Smooth muscle cell (in vitro differentiated cells): Measurements from ENCODE around the gene MAN1B1. TPM values are rescaled to one million over a fixed set of nuclear protein-coding genes. Genes with fewer than 3 reads are reported as not detected.

Source experiments
- DNase-seq: peaks from one replicate; lab custom pipeline; 2025; ENCODE audit not compliant: unreplicated experiment; lab: John Stamatoyannopoulos, UW
- H2AFZ ChIP-seq: fragments of 200-600 bp; sonication (generic); 2 replicates; pipeline ENCODE4 v1.6.0; 2016; ENCODE audit warnings: antibody characterized with exemption, low read depth, mild to moderate bottlenecking
- H3F3A ChIP-seq: fragments of 200-600 bp; sonication (generic); 2 replicates; pipeline ENCODE4 v1.6.0; 2017; ENCODE audit warnings: antibody characterized with exemption, low read depth
- H3K27ac ChIP-seq: fragments of 200-600 bp; sonication (generic); 2 replicates; pipeline ENCODE4 v1.5.1; 2016; ENCODE audit warnings: low read depth, mild to moderate bottlenecking
- H3K27me3 ChIP-seq: fragments of 200-600 bp; sonication (generic); 2 replicates; pipeline ENCODE4 v1.6.1; 2016; ENCODE audit warnings: low read depth, mild to moderate bottlenecking
- H3K36me3 ChIP-seq: fragments of 200-600 bp; sonication (generic); 2 replicates; pipeline ENCODE4 v1.5.1; 2016; ENCODE audit warnings: low read depth
- H3K4me1 ChIP-seq: fragments of 200-600 bp; sonication (generic); 2 replicates; pipeline ENCODE4 v1.5.1; 2016; ENCODE audit warnings: low read depth
- H3K4me2 ChIP-seq: fragments of 200-600 bp; sonication (generic); 2 replicates; pipeline ENCODE4 v1.6.0; 2016; ENCODE audit warnings: mild to moderate bottlenecking
- H3K4me3 ChIP-seq: fragments of 200-600 bp; sonication (generic); 2 replicates; pipeline ENCODE4 v1.5.1; 2016; ENCODE audit warnings: mild to moderate bottlenecking
- H3K79me2 ChIP-seq: fragments of 200-600 bp; sonication (generic); 2 replicates; pipeline ENCODE4 v1.6.0; 2016; ENCODE audit warnings: low read depth, mild to moderate bottlenecking
- H3K9ac ChIP-seq: fragments of 200-600 bp; sonication (generic); 2 replicates; pipeline ENCODE4 v1.6.0; 2016; ENCODE audit warnings: low read depth
- H3K9me3 ChIP-seq: fragments of 200-600 bp; sonication (generic); replicated peaks from 2 replicates; pipeline ENCODE4 v1.5.1; 2016; ENCODE audit warnings: low read depth
- H4K20me1 ChIP-seq: fragments of 200-600 bp; sonication (generic); 2 replicates; pipeline ENCODE4 v1.6.0; 2016; ENCODE audit warnings: low read depth
- WGBS: methylation state at CpG from one replicate; pipeline ENCODE4 v1.1.7; 2016; ENCODE audit warnings: low lambda C conversion rate; 5-methylcytosine and 5-hydroxymethylcytosine counted together
- polyA plus RNA-seq: library from polyadenylated mRNA; unstranded; fragments of >200 nt; fragmentation: Nextera tagmentation; extraction: Ambion mirVana; gene quantifications from 2 replicates; pipeline ENCODE4 v1.2.1, GENCODE V29; 2016
- total RNA-seq: library from RNA; depleted of rRNA; stranded (reverse); fragments of >200 nt; gene quantifications from 2 replicates; pipeline ENCODE4 v1.2.3, GENCODE V29; 2014
- TF ChIP-seq, protein P1 (sequence below): fragments of 200-600 bp; sonication (generic); IDR thresholded peaks from 2 replicates; pipeline ENCODE4 v1.5.1; 2017; ENCODE audit warnings: borderline replicate concordance, mild to moderate bottlenecking, antibody characterized with exemption; ENCODE audit not compliant: insufficient read depth, poor library complexity, severe bottlenecking

The MAN1B1 gene
- total and polyA plus RNA-seq, 2 experiments from 2014 or later: 62.9 to 97.1 TPM

DNA sequence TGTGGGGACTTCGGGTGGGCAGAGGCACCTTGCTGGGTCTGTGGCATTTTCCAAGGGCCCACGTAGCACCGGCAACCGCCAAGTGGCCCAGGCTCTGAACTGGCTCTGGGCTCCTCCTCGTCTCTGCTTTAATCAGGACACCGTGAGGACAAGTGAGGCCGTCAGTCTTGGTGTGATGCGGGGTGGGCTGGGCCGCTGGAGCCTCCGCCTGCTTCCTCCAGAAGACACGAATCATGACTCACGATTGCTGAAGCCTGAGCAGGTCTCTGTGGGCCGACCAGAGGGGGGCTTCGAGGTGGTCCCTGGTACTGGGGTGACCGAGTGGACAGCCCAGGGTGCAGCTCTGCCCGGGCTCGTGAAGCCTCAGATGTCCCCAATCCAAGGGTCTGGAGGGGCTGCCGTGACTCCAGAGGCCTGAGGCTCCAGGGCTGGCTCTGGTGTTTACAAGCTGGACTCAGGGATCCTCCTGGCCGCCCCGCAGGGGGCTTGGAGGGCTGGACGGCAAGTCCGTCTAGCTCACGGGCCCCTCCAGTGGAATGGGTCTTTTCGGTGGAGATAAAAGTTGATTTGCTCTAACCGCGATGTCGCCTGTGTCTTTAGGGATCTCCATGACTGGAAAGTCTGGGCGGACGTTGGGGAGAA is 21.9 kb downstream of the MAN1B1 start:
- H3K36me3 ChIP-seq: no peaks in the 10 kb centered on the region
- H3K27ac ChIP-seq: no peak overlapping the region
- 93% methylated on average over 29 of the region's 29 CpGs for WGBS

DNA sequence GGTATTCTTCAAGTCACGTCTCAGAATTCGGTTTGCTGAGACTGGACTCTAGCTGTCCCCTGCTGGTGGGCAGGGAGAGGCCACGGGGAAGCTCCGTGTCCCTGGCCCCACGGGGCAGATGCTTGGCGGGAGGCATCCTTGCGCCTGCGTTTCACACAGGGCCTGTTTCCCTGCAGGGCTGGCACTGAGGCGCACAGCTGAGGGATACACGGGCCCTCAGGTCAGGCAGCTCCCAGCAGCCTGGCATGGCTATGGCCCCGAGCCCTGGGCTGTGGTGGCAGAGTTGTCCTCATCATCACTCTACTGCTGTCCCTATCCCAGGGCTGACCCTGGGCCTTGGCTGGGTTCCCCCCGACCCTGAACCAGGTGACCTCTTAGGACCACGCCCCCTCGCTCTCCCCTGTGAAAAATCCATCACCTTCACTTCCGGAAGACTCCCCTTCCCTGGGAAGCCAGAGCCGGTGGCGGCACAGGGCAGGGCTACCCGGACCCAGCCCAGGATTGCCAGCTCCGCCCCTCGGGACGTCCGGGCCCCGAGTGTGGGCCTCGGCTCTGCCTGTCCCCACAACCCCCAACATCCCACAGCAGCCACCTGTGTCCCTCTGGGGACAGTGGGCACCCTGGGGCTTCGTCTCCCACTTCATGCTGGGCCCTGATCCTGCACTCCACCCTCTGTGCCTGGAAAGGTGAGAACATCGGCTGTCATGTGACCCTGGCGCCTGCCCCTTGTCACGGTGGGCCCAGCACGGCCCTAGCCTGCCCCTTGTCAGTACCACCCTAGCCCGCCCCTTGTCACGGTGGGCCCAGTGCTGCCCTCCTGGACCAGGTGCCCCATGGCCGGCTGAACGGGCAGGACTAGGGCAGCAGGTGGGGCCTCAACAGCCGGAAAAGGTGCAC is 22.7 kb downstream of the MAN1B1 start:
- no peak overlapping the region for H3K9ac ChIP-seq
- H3K9me3 ChIP-seq: no peaks in the 10 kb centered on the region
- no peak overlapping the region for H3K4me3 ChIP-seq
- H3K36me3 ChIP-seq: no peaks in the 10 kb centered on the region
- H2AFZ ChIP-seq: no peak overlapping the region
- H4K20me1 ChIP-seq: peaks cover under 1% of the 10 kb centered on the region
- no peak overlapping the region for H3K27ac ChIP-seq
- H3F3A ChIP-seq: no peaks in the 10 kb centered on the region
- TF ChIP-seq, protein P1, sequence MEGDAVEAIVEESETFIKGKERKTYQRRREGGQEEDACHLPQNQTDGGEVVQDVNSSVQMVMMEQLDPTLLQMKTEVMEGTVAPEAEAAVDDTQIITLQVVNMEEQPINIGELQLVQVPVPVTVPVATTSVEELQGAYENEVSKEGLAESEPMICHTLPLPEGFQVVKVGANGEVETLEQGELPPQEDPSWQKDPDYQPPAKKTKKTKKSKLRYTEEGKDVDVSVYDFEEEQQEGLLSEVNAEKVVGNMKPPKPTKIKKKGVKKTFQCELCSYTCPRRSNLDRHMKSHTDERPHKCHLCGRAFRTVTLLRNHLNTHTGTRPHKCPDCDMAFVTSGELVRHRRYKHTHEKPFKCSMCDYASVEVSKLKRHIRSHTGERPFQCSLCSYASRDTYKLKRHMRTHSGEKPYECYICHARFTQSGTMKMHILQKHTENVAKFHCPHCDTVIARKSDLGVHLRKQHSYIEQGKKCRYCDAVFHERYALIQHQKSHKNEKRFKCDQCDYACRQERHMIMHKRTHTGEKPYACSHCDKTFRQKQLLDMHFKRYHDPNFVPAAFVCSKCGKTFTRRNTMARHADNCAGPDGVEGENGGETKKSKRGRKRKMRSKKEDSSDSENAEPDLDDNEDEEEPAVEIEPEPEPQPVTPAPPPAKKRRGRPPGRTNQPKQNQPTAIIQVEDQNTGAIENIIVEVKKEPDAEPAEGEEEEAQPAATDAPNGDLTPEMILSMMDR: no peak
- H3K79me2 ChIP-seq: no peaks in the 10 kb centered on the region
- no peak overlapping the region for H3K4me2 ChIP-seq
- DNase-seq: no peak
- 94% methylated on average over 32 of the region's 34 CpGs for WGBS
- no peaks in the 10 kb centered on the region for H3K27me3 ChIP-seq
- H3K4me1 ChIP-seq: peaks cover 3% of the 10 kb centered on the region

More for the DNA sequence above, 21.9 kb downstream of the MAN1B1 start:
- H4K20me1 ChIP-seq: peaks cover 5% of the 10 kb centered on the region
- no peak overlapping the region for H2AFZ ChIP-seq
- no peak overlapping the region for H3K4me2 ChIP-seq
- H3K4me3 ChIP-seq: no peak overlapping the region
- H3K9me3 ChIP-seq: no peaks in the 10 kb centered on the region
- TF ChIP-seq, protein P1: no peak
- H3K27me3 ChIP-seq: no peaks in the 10 kb centered on the region
- H3K9ac ChIP-seq: no peak overlapping the region
- no peak for DNase-seq
- H3K4me1 ChIP-seq: no peaks in the 10 kb centered on the region
- H3K79me2 ChIP-seq: no peaks in the 10 kb centered on the region
- no peaks in the 10 kb centered on the region for H3F3A ChIP-seq

DNA sequence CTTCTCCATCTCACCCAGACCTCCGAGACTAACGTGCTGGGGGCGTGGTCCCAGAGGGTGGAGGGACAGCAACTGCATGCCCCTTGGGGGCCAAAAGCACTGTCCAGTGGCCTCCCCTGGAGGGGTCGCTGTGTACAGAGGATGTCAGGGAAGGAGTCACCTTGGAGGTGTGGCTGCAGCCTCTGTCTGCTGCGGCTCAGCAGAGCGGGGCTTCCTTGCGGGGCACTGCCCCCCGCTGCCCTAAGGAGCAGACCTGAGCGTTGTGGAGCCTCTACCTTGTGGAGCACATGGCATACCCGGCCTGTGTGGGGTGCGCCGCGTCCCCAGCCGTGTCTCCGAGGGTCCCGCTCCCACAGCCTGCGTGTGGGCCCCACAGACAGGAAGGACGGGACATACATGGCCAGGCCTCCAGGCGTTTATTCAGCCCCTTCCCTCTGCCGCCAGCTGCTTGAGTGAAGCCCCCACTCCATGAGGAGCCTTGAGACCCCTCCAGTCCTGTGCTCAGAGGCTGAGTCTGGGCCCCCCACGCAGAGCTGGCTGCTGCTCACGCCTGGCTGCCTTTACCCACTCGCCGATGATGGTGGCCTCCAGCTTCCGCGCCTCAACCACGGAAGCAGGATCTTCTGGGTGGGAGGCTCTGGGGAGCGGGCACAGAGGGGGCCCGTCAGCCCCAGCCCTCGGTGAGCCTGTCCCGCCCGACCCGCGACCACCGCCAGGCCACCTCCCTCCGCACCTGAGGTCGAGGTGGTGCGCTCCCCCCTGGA is 23.5 kb downstream of the MAN1B1 start:
- H3K79me2 ChIP-seq: no peaks in the 10 kb centered on the region
- WGBS: 95% methylated on average over 30 of the region's 38 CpGs

More for the DNA sequence above, 23.5 kb downstream of the MAN1B1 start:
- Histone ChIP-seq H3K36me3 (no peaks in the 10 kb centered on the region), H3K4me2 (no peak overlapping the region), H3K9me3 (no peaks in the 10 kb centered on the region), H4K20me1 (no peaks in the 10 kb centered on the region), H3K4me1 (peaks cover 3% of the 10 kb centered on the region), H3F3A (no peaks in the 10 kb centered on the region), H2AFZ (no peak overlapping the region), H3K27me3 (no peaks in the 10 kb centered on the region), H3K27ac (no peak overlapping the region), H3K4me3 (no peak overlapping the region), H3K9ac (no peak overlapping the region)
- TF ChIP-seq, protein P1: no peak
- DNase-seq: no peak
